HG03378 (cell line): ENCODE measurements around the gene LRCOL1.

Experiments
- ATAC-seq: cut with Tn5 transposase; IDR thresholded peaks from one replicate; pipeline ENCODE4 v1.9.1; 2021; ENCODE audit warnings: mild to moderate bottlenecking, moderate library complexity; ENCODE audit not compliant: unreplicated experiment

Gene LRCOL1

DNA sequence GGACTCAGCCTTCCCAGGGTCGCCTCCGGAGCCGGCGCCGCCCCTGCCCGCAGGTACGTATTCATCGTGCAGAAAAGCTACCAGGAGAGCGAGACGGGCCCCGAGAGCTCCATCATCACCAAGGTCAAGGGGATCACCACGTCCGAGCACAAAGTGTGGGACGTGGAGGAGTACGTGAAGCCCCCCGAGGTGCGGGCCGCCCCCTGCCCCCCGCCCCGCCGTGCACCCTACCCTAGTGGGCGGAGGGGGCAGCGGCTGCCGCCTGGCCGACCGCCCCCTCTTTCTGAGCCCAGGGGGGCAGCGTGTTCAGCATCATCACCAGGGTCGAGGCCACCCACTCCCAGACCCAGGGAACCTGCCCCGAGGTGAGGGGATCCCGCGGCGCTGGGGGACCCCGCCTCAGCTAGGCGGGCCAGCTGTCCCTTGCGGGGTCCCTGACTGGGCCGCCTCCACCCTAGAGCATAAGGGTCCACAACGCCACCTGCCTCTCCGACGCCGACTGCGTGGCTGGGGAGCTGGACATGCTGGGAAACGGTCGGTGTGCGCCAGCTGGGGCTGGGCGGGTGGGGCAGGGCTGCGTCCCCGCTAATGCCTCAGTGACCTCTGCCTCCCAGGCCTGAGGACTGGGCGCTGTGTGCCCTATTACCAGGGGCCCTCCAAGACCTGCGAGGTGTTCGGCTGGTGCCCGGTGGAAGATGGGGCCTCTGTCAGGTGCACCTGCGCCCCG is 9.2 kb upstream of the LRCOL1 start:
- ATAC-seq = no peak

DNA sequence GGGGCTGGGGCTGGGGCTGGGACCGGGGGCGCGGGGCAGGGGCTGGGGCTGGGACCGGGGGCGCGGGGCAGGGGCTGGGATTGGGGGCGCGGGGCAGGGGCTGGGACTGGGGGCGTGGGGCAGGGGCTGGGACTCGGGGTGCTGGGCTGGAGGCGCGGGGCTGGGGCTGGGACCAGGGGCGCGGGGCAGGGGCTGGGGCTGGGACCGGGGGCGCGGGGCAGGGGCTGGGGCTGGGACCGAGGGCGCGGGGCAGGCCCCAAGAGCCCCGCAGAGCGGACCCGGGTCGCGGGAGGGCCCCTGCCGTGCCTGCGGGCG is 8.6 kb upstream of the LRCOL1 start:
- ATAC-seq = no peak

GRCh38 chr12:132618683-132619043 is 8.3 kb upstream of the LRCOL1 start, which contains the start of gene P2RX2:
Gene P2RX2, plus strand, starts transcription at chr12:132618776. Its CDS starts 41 bp downstream, at chr12:132618817.
- no peak for ATAC-seq

- ATAC-seq = no peak
These were observed 7.7 kb upstream of the LRCOL1 start for GRCh38 chr12:132617822-132618682.

- no peak for ATAC-seq
These were observed 6.8 kb upstream of the LRCOL1 start for GRCh38 chr12:132617135-132617701.

DNA sequence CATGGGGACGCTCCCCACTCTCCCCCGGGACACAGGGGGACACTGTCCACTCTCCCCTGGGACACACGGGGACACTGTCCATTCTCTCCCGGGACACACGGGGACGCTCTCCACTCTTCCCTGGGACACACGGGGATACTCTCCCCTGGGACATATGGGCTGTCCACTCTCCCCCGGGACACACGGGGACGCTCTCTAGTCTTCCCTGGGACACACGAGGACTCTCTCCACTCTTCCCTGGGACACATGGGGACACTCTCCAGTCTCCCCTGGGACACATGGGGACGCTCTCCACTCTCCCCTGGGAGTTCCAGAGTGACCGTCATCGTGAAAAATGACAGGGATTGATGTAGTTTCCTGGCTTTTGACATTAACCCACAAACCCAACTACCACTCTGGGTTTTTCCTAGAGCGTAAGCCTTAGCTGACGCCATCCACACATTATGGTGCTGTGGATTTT is 5.2 kb upstream of the LRCOL1 start:
- ATAC-seq = no peak

DNA sequence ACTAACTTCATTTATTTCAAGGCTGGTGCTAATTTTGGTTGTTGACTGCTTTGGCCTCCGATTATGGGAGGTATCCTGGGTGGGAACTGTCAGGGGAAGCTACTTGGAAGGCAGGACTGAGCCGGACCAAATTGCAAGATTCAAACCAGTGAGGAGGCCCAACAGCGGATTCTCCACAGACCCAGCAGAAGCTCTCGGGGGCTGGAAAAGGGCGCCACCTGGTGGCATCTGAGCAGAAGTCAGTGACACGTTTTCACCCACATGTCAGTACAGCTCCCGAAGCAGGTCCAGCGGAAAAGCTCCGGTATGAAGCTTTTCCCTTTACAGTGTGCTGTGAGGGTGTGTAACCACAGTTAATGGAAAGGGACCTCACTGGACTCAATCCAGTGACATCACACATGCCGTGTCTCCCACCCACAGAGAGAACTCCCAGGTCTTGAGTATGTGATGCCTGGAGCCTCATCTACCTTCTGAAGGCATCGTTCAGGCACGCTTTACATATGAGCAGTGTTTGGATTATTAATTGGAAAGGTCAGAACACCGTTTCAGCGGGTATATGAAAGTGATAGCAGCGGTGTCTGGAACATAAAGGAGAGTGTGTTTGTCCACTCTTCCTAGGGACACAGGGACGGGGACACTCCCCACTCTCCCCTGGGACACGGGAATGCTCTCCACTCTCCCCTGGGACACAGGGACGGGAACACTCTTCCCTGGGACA is 4.6 kb upstream of the LRCOL1 start:
- no peak for ATAC-seq

GRCh38 chr12:132614029-132614428 is 3.6 kb upstream of the LRCOL1 start:
- no peak for ATAC-seq

DNA sequence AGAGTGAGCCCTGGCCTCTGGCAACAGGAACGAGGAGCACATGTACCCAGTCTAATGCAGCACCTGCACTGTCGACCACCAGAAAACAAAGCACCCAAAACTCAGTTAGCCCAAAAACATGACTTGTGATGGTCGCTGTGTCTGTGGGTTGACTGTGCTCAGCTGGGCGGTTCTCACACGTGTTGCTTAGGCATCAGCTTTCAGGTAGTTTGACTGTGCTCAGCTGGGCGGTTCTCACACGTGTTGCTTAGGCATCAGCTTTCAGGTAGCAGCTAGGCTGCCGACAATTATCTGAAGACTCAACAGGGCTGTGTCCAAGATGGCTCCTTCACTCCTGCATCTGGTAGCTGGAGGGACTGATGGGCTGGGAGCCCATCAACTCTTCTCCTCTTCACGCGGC is 1.2 kb upstream of the LRCOL1 start:
- ATAC-seq = no peak

DNA sequence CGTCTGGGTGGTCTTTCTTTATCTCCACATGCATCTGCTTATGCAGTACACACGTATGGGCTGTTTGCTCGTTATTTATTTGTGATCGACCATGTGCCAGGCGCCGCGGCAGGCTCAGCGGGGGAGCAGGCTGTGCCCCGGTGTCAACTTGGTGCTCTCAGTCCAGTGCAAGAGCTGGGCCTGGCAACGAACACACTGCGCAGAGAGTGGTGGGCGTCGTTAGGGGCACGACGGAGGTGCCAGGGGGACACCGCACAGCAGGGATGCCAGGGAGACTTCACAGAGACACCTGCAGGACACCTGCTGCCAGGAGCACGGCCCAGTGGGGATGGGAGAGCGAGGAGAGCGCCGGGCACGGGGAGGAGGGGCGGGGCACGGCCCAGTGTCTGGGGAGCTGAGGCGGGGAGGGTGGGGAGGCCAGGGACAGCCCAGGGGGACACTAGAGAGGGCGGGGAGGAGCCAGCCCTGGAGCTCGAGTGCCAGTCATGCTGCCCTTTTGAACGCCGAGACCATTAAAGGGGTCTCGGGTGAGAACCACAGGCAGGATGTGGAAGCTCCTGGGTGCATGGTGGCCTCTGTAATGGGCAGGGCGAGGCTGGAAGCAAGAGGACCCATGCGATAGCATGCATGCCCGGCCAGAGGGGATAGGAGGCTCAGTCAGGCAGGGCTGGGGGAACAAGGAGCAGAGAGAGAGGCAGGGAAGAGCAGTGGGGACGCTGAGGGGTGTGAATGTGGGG is 652 bp upstream of the LRCOL1 start:
- ATAC-seq = no peak

DNA sequence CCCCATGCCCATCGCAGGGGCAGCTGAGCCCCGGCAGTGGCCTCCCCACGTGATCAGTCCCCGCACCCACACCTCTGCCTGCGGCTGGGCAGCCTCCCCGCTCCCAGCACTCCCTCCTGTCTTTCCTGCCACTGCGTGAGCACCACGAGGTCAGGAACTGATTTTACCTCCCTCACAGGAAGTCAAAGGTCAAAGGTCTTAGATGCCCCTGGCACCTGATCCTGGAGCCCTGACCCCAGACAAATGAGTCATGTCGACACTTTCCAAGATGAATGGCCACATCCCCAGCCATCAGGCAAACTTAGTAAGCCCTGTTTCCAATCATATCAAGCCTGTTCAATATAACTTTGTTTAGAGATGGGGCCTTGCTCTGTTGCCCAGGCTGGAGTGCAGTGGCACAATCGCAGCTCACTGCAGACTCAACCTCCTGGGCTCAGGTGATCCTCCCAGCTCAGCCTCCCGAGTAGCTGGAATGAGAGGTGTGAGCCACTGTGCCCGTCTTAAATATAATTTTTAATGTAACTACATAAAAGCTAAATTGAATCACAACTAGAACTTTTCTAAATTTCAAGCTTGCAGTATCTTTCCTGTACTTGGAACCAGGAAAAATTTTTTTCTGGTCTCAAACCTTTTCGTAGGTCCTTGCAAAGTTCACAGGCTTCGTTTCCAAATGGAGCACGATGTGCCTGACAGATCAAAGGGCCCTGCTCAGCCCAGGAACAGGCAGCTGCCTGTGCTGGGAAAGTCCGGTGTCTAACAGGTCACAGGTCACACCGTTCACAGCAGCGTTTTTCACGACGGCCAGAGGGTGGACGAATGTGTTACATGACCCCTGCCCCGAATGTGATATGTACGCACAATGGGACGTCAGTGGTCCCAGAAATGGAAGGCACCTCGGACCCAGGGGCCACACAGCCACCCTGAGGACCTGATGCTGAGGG is 1.9 kb downstream of the LRCOL1 start:
- no peak for ATAC-seq

- ATAC-seq = no peak
These were observed 3.5 kb downstream of the LRCOL1 start for GRCh38 chr12:132606927-132607326.

- ATAC-seq = no peak
These were observed 3.9 kb downstream of the LRCOL1 start for GRCh38 chr12:132606466-132606865.

- ATAC-seq = no peak
These were observed 4.5 kb downstream of the LRCOL1 start for GRCh38 chr12:132605892-132606291.

DNA sequence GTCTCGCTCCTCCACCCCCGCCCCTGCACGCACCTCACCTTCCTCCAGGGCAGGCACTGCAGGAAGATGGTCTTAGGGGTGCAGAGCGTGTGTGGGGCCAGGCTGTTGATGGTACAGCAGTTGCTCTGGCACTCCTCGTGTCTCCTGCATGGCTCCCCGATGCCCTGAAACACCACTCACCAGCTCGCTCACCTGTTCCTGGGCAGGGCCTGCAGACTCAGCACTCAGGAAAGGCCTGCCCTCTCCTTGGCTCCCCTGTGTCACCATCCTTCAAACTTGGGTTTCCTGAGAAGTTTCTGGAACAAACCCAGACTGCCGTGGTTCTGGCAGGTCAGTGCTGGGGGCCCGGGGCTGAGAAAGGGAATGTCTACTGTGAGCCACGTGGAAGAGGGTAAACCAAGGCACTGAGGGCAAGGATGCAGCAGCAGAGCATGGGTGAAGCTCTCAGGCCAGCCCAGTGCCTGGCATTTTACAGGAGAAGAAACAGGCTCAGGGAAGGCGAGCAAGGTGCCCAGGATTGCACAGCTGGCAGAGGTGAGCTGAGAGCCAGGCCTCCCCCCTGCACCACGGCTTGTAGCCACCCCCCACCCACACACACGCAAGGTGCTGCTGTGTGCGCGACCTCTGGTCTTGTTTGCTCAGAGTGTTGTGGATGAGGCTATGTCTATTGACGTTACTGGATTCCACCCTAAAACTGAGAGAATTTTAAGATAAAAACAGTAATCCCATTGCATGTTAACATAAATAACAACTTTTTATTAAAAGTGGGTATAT is 5.5 kb downstream of the LRCOL1 start:
- ATAC-seq = no peak

- no peak for ATAC-seq
These were observed 6.2 kb downstream of the LRCOL1 start for GRCh38 chr12:132604151-132604618.

DNA sequence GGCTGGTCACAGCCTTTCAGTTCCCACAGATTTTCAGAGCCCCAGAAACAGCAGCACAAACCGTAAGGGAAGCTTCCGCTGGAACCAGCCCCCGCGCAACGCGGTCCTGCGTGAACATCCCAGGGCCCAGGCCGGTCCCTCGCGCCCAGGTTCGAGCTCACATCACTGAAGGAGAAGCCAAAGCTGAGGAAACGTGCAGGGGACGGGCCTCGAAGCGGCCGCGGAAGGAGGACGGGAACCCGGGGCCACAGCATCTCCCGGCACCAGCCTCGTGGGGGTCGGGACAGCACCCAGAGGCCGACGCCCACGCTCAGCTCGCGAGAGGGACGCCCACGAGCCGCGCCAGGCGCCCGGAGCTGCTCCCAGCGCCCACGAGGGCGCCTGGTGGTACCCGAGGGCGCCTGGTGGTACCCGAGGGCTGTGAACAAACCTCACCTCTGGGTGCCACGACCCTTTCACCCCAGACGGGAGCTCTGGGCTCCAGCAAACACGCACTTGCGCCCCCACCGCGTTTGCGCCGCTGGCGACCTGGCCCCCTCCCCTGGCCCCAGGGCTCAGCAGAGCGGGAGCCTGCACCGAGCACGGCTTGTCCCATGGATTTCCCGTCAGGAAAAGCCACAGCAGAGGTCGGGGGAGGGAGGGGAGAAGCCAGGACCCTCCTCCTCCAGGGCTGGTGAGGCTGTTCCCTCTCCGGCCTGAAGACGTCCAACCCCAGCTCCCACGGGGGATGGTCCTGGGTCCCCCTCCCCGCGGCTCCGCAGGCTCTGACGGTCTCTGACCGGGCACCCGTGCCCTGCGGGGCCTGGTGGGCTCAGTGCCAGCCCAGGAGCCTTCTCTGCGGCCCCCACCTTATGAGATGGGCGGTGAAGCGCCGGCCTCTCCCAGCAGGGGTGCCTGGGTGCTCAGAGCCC is 6.9 kb downstream of the LRCOL1 start:
- no peak for ATAC-seq
